IMR-90 (cell line): Measurements from ENCODE around the gene VWA7. TPM values are rescaled to one million over a fixed set of nuclear protein-coding genes. Genes with fewer than 3 reads are reported as not detected.

Experiments used
- ATAC-seq: fragments of 200-7000 bp; cut with Tn5 transposase; 2 replicates; pipeline ENCODE4 v1.9.1; 2020; ENCODE audit warnings: low read depth, mild to moderate bottlenecking, moderate library complexity
- BruUV-seq: library from RNA; stranded (reverse); fragments of 400-500 nt; replicated peaks from 2 replicates; lab custom pipeline; 2021; lab: Mats Ljungman, UMichigan
- CTCF ChIA-PET: fragments of 300-600 bp; formaldehyde crosslinking; extraction: SDS; loops from one replicate; lab custom pipeline; 2021; ENCODE audit warnings: antibody characterized with exemption; lab: Yijun Ruan, JAX
- POLR2A ChIA-PET: fragments of 300-600 bp; sonication (Branson Sonifier 250); formaldehyde crosslinking; loops from one replicate; lab custom pipeline; 2022; ENCODE audit warnings: antibody characterized with exemption; ENCODE audit not compliant: unreplicated experiment; lab: Charles Lee
- DNase-seq: peaks from one replicate; pipeline ENCODE4 v3.0.0; 2013
- H2AFZ ChIP-seq: replicated peaks from 2 replicates; pipeline ENCODE3; 2013; ENCODE audit warnings: low read length, mild to moderate bottlenecking; ENCODE audit not compliant: poor library complexity
- H2AK5ac ChIP-seq: 2 replicates; pipeline ENCODE4 v1.6.1; 2013; ENCODE audit warnings: low read depth, low read length, inconsistent platforms
- H2AK9ac ChIP-seq: replicated peaks from 2 replicates; pipeline ENCODE3; 2013; ENCODE audit warnings: mild to moderate bottlenecking, low read depth, low read length, moderate library complexity; ENCODE audit not compliant: poor library complexity
- H2BK120ac ChIP-seq: 2 replicates; pipeline ENCODE4 v1.6.1; 2013; ENCODE audit warnings: low read depth, low read length, inconsistent platforms
- H2BK15ac ChIP-seq: 3 replicates; pipeline ENCODE4 v1.6.1; 2013; ENCODE audit warnings: low read depth, low read length, inconsistent platforms
- H2BK20ac ChIP-seq: 2 replicates; pipeline ENCODE4 v1.6.1; 2013; ENCODE audit warnings: low read depth, mild to moderate bottlenecking, inconsistent platforms, low read length, moderate library complexity
- H2BK5ac ChIP-seq: 2 replicates; pipeline ENCODE4 v1.6.1; 2013; ENCODE audit warnings: mild to moderate bottlenecking, low read depth, low read length, inconsistent platforms; ENCODE audit not compliant: poor library complexity, severe bottlenecking
- H3K14ac ChIP-seq: replicated peaks from 2 replicates; pipeline ENCODE4 v1.6.1; 2013; ENCODE audit warnings: low read depth, low read length, inconsistent platforms
- H3K18ac ChIP-seq: 2 replicates; pipeline ENCODE4 v1.6.1; 2013; ENCODE audit warnings: low read depth, low read length, control low read depth
- H3K23ac ChIP-seq: 2 replicates; pipeline ENCODE4 v1.6.1; 2013; ENCODE audit warnings: low read depth, low read length, inconsistent platforms
- H3K27ac ChIP-seq: 2 replicates; pipeline ENCODE4 v1.5.1; 2013; ENCODE audit warnings: mild to moderate bottlenecking, control low read depth, low read length; ENCODE audit not compliant: insufficient read depth
- H3K27me3 ChIP-seq: 2 replicates; pipeline ENCODE4 v1.6.1; 2013; ENCODE audit warnings: low read length; ENCODE audit not compliant: control insufficient read depth, insufficient read depth
- H3K36me3 ChIP-seq: 2 replicates; pipeline ENCODE4 v1.6.1; 2013; ENCODE audit warnings: low read length, mixed read lengths; ENCODE audit not compliant: control insufficient read depth, insufficient read depth
- H3K4ac ChIP-seq: 2 replicates; pipeline ENCODE4 v1.6.1; 2013; ENCODE audit warnings: low read depth, low read length, inconsistent platforms
- H3K4me1 ChIP-seq: 2 replicates; pipeline ENCODE4 v1.6.1; 2013; ENCODE audit warnings: low read length, mixed read lengths; ENCODE audit not compliant: control insufficient read depth, insufficient read depth
- H3K4me2 ChIP-seq: 2 replicates; pipeline ENCODE4 v1.6.1; 2013; ENCODE audit warnings: low read depth, mild to moderate bottlenecking, control low read depth, low read length, moderate library complexity
- H3K4me3 ChIP-seq: 2 replicates; pipeline ENCODE4 v1.5.1; 2013; ENCODE audit warnings: low read depth, mild to moderate bottlenecking, control low read depth, low read length, moderate library complexity; ENCODE audit not compliant: insufficient read depth
- H3K56ac ChIP-seq: 2 replicates; pipeline ENCODE4 v1.6.1; 2013; ENCODE audit warnings: low read length, inconsistent platforms; ENCODE audit not compliant: insufficient read depth; ENCODE audit errors: extremely low read depth
- H3K79me1 ChIP-seq, 2 experiments: 2 replicates each; pipeline ENCODE4 v1.6.1; 2013; ENCODE audit warnings: low read length in 2 of 2, inconsistent platforms in 1 of 2, low read depth in 1 of 2
- H3K9ac ChIP-seq: 2 replicates; pipeline ENCODE4 v1.6.1; 2013; ENCODE audit warnings: low read depth, low read length, control low read depth
- H3K9me1 ChIP-seq: 2 replicates; pipeline ENCODE4 v1.6.1; 2013; ENCODE audit warnings: low read length, inconsistent platforms; ENCODE audit not compliant: insufficient read depth
- H3K9me3 ChIP-seq: 2 replicates; pipeline ENCODE4 v1.6.1; 2013; ENCODE audit warnings: low read length; ENCODE audit not compliant: control insufficient read depth, insufficient read depth
- H4K20me1 ChIP-seq: 2 replicates; pipeline ENCODE4 v1.6.1; 2013; ENCODE audit warnings: low read length, inconsistent platforms; ENCODE audit not compliant: insufficient read depth
- H4K5ac ChIP-seq: 2 replicates; pipeline ENCODE4 v1.6.1; 2013; ENCODE audit warnings: mild to moderate bottlenecking, low read depth, low read length, control low read depth
- H4K8ac ChIP-seq, 2 experiments: 2 replicates each; pipeline ENCODE4 v1.6.1; 2013; ENCODE audit warnings: low read depth in 2 of 2, low read length in 2 of 2, control low read depth in 1 of 2, inconsistent platforms in 1 of 2
- H4K91ac ChIP-seq: 2 replicates; pipeline ENCODE4 v1.6.1; 2013; ENCODE audit warnings: low read depth, low read length, inconsistent platforms; ENCODE audit not compliant: insufficient read depth
- CEBPB ChIP-seq: IDR thresholded peaks from 2 replicates; pipeline ENCODE4 v1.6.1; 2012; ENCODE audit warnings: low read depth, low read length, improper control_type of control experiment
- CHD1 ChIP-seq: IDR thresholded peaks from 2 replicates; pipeline ENCODE4 v1.6.1; 2012; ENCODE audit warnings: low read depth, low read length, improper control_type of control experiment
- CTCF ChIP-seq: conservative IDR thresholded peaks from 2 replicates; pipeline ENCODE4 v1.5.1; 2012; ENCODE audit warnings: mild to moderate bottlenecking, low read depth, low read length, improper control_type of control experiment
- ELK1 ChIP-seq: fragments of 150-350 bp; IDR thresholded peaks from 2 replicates; pipeline ENCODE4 v1.6.1; 2016; ENCODE audit warnings: low read depth, mild to moderate bottlenecking, low read length, moderate library complexity, borderline replicate concordance
- FOS ChIP-seq: fragments of 150-350 bp; IDR thresholded peaks from 2 replicates; pipeline ENCODE4 v1.6.1; 2016; ENCODE audit warnings: low read depth, low read length
- MAFK ChIP-seq: IDR thresholded peaks from 2 replicates; pipeline ENCODE4 v1.6.1; 2012; ENCODE audit warnings: low read depth, low read length, improper control_type of control experiment
- MAZ ChIP-seq: IDR thresholded peaks from 2 replicates; pipeline ENCODE4 v1.6.1; 2012; ENCODE audit warnings: low read depth, mild to moderate bottlenecking, low read length, improper control_type of control experiment, moderate library complexity, borderline replicate concordance
- MXI1 ChIP-seq: IDR thresholded peaks from 2 replicates; pipeline ENCODE4 v1.6.1; 2012; ENCODE audit warnings: low read depth, mild to moderate bottlenecking, low read length, moderate library complexity, borderline replicate concordance
- NFE2L2 ChIP-seq: fragments of 150-350 bp; IDR thresholded peaks from 2 replicates; pipeline ENCODE4 v1.6.1; 2016; ENCODE audit warnings: low read depth, mild to moderate bottlenecking, low read length
- POLR2A ChIP-seq: IDR thresholded peaks from 2 replicates; pipeline ENCODE4 v1.6.1; 2012; ENCODE audit warnings: mild to moderate bottlenecking, low read depth, low read length
- RAD21 ChIP-seq: IDR thresholded peaks from 2 replicates; pipeline ENCODE4 v1.6.1; 2012; ENCODE audit warnings: low read length, improper control_type of control experiment
- RCOR1 ChIP-seq: IDR thresholded peaks from 2 replicates; pipeline ENCODE4 v1.6.1; 2012; ENCODE audit warnings: mild to moderate bottlenecking, low read length, improper control_type of control experiment; ENCODE audit not compliant: insufficient replicate concordance
- RFX5 ChIP-seq: IDR thresholded peaks from 2 replicates; pipeline ENCODE4 v1.8.0; 2012; ENCODE audit warnings: low read depth, mild to moderate bottlenecking, low read length, moderate library complexity
- WGBS, 2 experiments: methylation state at CpG; one replicate each; pipeline versions ENCODE4 v1.1.5 to v1.1.7; 2013; ENCODE audit warnings: missing lambda C conversion rate in 2 of 2; ENCODE audit not compliant: insufficient read length in 1 of 2; ENCODE audit errors: extremely low coverage in 2 of 2; 5-methylcytosine and 5-hydroxymethylcytosine counted together
- dilution Hi-C: fragments of 300-500 bp; cut with HindIII; formaldehyde crosslinking; loops from one replicate; pipeline ENCODE4 v1.14.3; 2018; ENCODE audit warnings: low sequenced_read_pairs; ENCODE audit not compliant: unreplicated experiment
- in situ Hi-C: fragments of 300-500 bp; cut with MboI; formaldehyde crosslinking; loops from 3 replicates; pipeline ENCODE4 v1.14.3; 2019; ENCODE audit warnings: low sequenced_read_pairs, inconsistent platforms, mixed read lengths
- intact Hi-C: fragments of 100-400 bp; cut with micrococcal nuclease; formaldehyde crosslinking; loops from 2 replicates; pipeline ENCODE4 v1.10.0; 2022
- polyA plus RNA-seq, 3 experiments: library from polyadenylated mRNA; depleted of rRNA; stranded (reverse); fragments of >200 nt; gene quantifications; 2 replicates each; pipeline ENCODE4 v1.2.3, GENCODE V29; 2012; ENCODE audit warnings: low replicate concordance in 1 of 3
- total RNA-seq: library from RNA; depleted of rRNA; stranded (reverse); fragments of >200 nt; gene quantifications from 2 replicates; pipeline ENCODE4 v1.2.3, GENCODE V29; 2012
- TF ChIP-seq, protein P1 (sequence below): fragments of 150-350 bp; IDR thresholded peaks from 2 replicates; pipeline ENCODE4 v1.6.1; 2017; ENCODE audit warnings: mild to moderate bottlenecking, antibody characterized with exemption, low read length, low read depth

The VWA7 gene
- total and polyA plus RNA-seq, 2 of the 4 experiments (the other 2 are of a cell fraction) = under 0.01 to 1.4 TPM

DNA sequence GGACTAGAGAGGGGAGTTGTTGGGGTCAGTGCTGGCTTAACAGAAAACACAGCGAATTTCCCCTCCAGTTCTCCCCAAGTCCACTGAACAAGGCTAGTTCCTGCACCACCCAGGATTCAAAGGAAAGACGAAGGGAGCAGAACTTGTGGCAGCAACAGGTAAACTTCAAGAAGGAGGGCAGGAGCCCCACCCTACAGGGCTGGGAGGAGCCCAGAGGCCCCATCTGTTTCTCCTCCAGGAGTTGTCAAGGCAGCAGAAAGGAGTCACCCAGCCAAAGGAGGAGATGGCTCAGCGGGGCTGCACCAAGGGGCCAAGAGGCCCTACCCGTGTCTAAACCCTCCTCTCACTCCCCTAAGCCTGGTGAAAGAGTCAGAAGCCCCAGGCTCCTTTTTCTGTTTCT lies 12.9 kb downstream of the VWA7 start:
- H3K4ac ChIP-seq = no peak overlapping the region
- CTCF ChIA-PET = interaction anchor here (0.6 kb wide), 1 partner anchor 27 kb away, joined by 3 read pairs; no protein-coding TSS in a partner anchor
- peaks cover 5% of the 10 kb centered on the region; the same call in 1 of the 2 replicates for H3K36me3 ChIP-seq
- dilution Hi-C loops = no loop called here
- ATAC-seq (no peak), DNase-seq (no peak)
- H2AK5ac ChIP-seq = no peak overlapping the region; the same call in 1 of the 2 replicates
- POLR2A ChIA-PET = no interaction called here
- no peak overlapping the region for H3K27ac ChIP-seq
- peak overlapping the region; percentile 71 for H2AK9ac ChIP-seq
- H3K18ac ChIP-seq = no peak overlapping the region
- H4K8ac ChIP-seq = no peak overlapping the region
- H2AFZ ChIP-seq = no peak overlapping the region
- no CpG with 5 or more reads among the region's 4 CpGs for WGBS, 2 experiments
- TF ChIP-seq MAZ (no peak), POLR2A (no peak), RFX5 (no peak), MAFK (no peak), MXI1 (no peak), RAD21 (no peak), CEBPB (no peak), RCOR1 (no peak), NFE2L2 (no peak), CTCF (no peak), ELK1 (no peak), CHD1 (no peak), FOS (no peak)
- TF ChIP-seq, protein P1, sequence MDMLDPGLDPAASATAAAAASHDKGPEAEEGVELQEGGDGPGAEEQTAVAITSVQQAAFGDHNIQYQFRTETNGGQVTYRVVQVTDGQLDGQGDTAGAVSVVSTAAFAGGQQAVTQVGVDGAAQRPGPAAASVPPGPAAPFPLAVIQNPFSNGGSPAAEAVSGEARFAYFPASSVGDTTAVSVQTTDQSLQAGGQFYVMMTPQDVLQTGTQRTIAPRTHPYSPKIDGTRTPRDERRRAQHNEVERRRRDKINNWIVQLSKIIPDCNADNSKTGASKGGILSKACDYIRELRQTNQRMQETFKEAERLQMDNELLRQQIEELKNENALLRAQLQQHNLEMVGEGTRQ = no peak
- no peak overlapping the region for H3K4me3 ChIP-seq
- H3K9ac ChIP-seq = no peak overlapping the region
- BruUV-seq = no TSS peak
- H3K79me1 ChIP-seq = no peaks in the 10 kb centered on the region
- H2BK5ac ChIP-seq = no peak overlapping the region
- H3K4me2 ChIP-seq = no peak overlapping the region
- peaks cover 4% of the 10 kb centered on the region for H3K4me1 ChIP-seq
- H3K27me3 ChIP-seq = no peaks in the 10 kb centered on the region
- H3K56ac ChIP-seq = no peak overlapping the region
- no peaks in the 10 kb centered on the region for H4K20me1 ChIP-seq
- H4K5ac ChIP-seq = no peak overlapping the region
- H2BK120ac ChIP-seq = no peak overlapping the region
- H2BK15ac ChIP-seq = no peak overlapping the region
- H2BK20ac ChIP-seq = no peak overlapping the region
- H3K23ac ChIP-seq = no peak overlapping the region
- no peak overlapping the region for H4K91ac ChIP-seq
- peaks cover 9% of the 10 kb centered on the region for H3K9me1 ChIP-seq
- no peak overlapping the region for H3K14ac ChIP-seq
- in situ Hi-C loops = no loop called here
- no peaks in the 10 kb centered on the region for H3K9me3 ChIP-seq
- intact Hi-C loops = no loop called here
